ENCODE data around the gene BCAR3.

GRCh38 chr1:93566227-93566626 is 115.4 kb downstream of the BCAR3 start:
- TF ChIP-seq, protein P1, sequence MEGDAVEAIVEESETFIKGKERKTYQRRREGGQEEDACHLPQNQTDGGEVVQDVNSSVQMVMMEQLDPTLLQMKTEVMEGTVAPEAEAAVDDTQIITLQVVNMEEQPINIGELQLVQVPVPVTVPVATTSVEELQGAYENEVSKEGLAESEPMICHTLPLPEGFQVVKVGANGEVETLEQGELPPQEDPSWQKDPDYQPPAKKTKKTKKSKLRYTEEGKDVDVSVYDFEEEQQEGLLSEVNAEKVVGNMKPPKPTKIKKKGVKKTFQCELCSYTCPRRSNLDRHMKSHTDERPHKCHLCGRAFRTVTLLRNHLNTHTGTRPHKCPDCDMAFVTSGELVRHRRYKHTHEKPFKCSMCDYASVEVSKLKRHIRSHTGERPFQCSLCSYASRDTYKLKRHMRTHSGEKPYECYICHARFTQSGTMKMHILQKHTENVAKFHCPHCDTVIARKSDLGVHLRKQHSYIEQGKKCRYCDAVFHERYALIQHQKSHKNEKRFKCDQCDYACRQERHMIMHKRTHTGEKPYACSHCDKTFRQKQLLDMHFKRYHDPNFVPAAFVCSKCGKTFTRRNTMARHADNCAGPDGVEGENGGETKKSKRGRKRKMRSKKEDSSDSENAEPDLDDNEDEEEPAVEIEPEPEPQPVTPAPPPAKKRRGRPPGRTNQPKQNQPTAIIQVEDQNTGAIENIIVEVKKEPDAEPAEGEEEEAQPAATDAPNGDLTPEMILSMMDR (conservative IDR thresholded peaks at IDR 0.05; ENCODE audit: low read depth, low read length) = no peak
- TF ChIP-seq ELK1 (IDR thresholded peaks at IDR 0.05; ENCODE audit: borderline replicate concordance, low read depth, low read length) (no peak), RFX5 (IDR thresholded peaks at IDR 0.05; ENCODE audit: low read depth, low read length) (no peak), POLR2A (IDR thresholded peaks at IDR 0.05; ENCODE audit: low read depth, low read length) (no peak), CEBPB (IDR thresholded peaks at IDR 0.05; ENCODE audit: low read depth, low read length) (peak; percentile 62), USF2 (IDR thresholded peaks at IDR 0.05; ENCODE audit: low read depth, low read length) (no peak), RAD21 (IDR thresholded peaks at IDR 0.05; ENCODE audit: low read length) (no peak)

Data from IMR-90 (cell line).